K562 (cell line): ENCODE results near the gene DBET. TPM values are rescaled to one million over a fixed set of nuclear protein-coding genes. Genes with fewer than 3 reads are reported as not detected.

Experiments
- ATAC-seq: fragments of 200-7000 bp; cut with Tn5 transposase; 3 replicates; pipeline ENCODE4 v1.9.1; 2020; ENCODE audit warnings: moderate library complexity
- BruUV-seq: library from RNA; stranded (reverse); fragments of 400-500 nt; replicated peaks from 2 replicates; lab custom pipeline; 2021; lab: Mats Ljungman, UMichigan
- CTCF ChIA-PET: fragments of 300-600 bp; formaldehyde crosslinking; extraction: SDS; loops from one replicate; lab custom pipeline; 2021; ENCODE audit warnings: low intra/inter-chr PET ratio; lab: Yijun Ruan, JAX
- POLR2A ChIA-PET: fragments of 300-600, 350-650 bp; sonication (Branson Sonifier 250); formaldehyde crosslinking; extraction: SDS; loops from one replicate; lab custom pipeline; 2021; ENCODE audit warnings: antibody characterized with exemption, inconsistent platforms; lab: Yijun Ruan, JAX
- DNase-seq, 4 experiments: peaks; one replicate each; pipeline versions ENCODE4 v3.0.0 to v3.0.0-alpha.2; 2011 to 2018; ENCODE audit warnings: low spot score in 3 of 4, mixed read lengths in 3 of 4; ENCODE audit errors: extremely low read depth in 1 of 4
- FAIRE-seq: peaks from 2 replicates; lab custom pipeline; 2011; peaks lifted over from hg19 to GRCh38; lab: Jason Lieb, UNC
- H2AFZ ChIP-seq: 2 replicates; pipeline ENCODE4 v1.6.0; 2011; ENCODE audit warnings: low read depth, low read length, control low read depth, inconsistent platforms
- H3K27ac ChIP-seq: fragments of 200-600 bp; 3 replicates; pipeline ENCODE4 v1.8.0; 2011; ENCODE audit warnings: low read depth, mild to moderate bottlenecking, control low read depth, inconsistent platforms, low read length, moderate library complexity, mixed read lengths; ENCODE audit errors: extremely low read depth
- H3K27me3 ChIP-seq, 2 experiments: fragments of 300-600 bp in 1 of 2; 2 replicates in 1 of 2; 3 replicates in 1 of 2; pipeline versions ENCODE4 v1.6.0 to v1.8.0; 2011; ENCODE audit warnings: inconsistent platforms in 2 of 2, low read length in 2 of 2, mild to moderate bottlenecking in 1 of 2, mixed read lengths in 1 of 2, moderate library complexity in 1 of 2; ENCODE audit not compliant: control insufficient read depth in 2 of 2, insufficient read depth in 2 of 2
- H3K36me3 ChIP-seq: fragments of 300-600 bp; 3 replicates; pipeline ENCODE4 v1.8.0; 2011; ENCODE audit warnings: mild to moderate bottlenecking, low read length, inconsistent platforms; ENCODE audit not compliant: control insufficient read depth, insufficient read depth
- H3K4me1 ChIP-seq, 2 experiments: fragments of 200-600 bp in 1 of 2; replicated peaks in 1 of 2; 2 replicates in 1 of 2; 3 replicates in 1 of 2; pipeline versions ENCODE4 v1.5.1 to v1.8.0; 2011; ENCODE audit warnings: inconsistent platforms in 2 of 2, low read length in 2 of 2, mild to moderate bottlenecking in 1 of 2, mixed read lengths in 1 of 2, moderate library complexity in 1 of 2; ENCODE audit not compliant: control insufficient read depth in 2 of 2, insufficient read depth in 2 of 2
- H3K4me2 ChIP-seq: 2 replicates; pipeline ENCODE4 v1.6.1; 2011; ENCODE audit warnings: low read length, control low read depth, inconsistent platforms, mixed read lengths; ENCODE audit not compliant: insufficient read depth
- H3K4me3 ChIP-seq: fragments of 200-600 bp; sonication (generic), shearing (Covaris generic); 2 replicates; pipeline ENCODE4 v1.5.1; 2016; ENCODE audit warnings: control low read depth, inconsistent platforms
- H3K79me2 ChIP-seq: fragments of 200-600 bp; 3 replicates; pipeline ENCODE4 v1.8.0; 2011; ENCODE audit warnings: low read length, inconsistent platforms; ENCODE audit not compliant: control insufficient read depth, insufficient read depth
- H3K9ac ChIP-seq, 2 experiments: 2 replicates each; pipeline versions ENCODE4 v1.6.0 to v1.6.1; 2011; ENCODE audit warnings: low read depth in 2 of 2, low read length in 2 of 2, control low read depth in 1 of 2, inconsistent platforms in 1 of 2, mild to moderate bottlenecking in 1 of 2, mixed read lengths in 1 of 2; ENCODE audit not compliant: insufficient read depth in 1 of 2
- H3K9me1 ChIP-seq: one replicate; pipeline ENCODE4 v1.6.0; 2011; ENCODE audit warnings: inconsistent platforms, mild to moderate bottlenecking, low read length, moderate library complexity; ENCODE audit not compliant: control insufficient read depth, insufficient read depth
- H3K9me3 ChIP-seq: replicated peaks from 2 replicates; pipeline ENCODE4 v1.5.1; 2011; ENCODE audit warnings: low read depth, low read length, inconsistent platforms; ENCODE audit not compliant: control insufficient read depth, insufficient read depth
- H4K20me1 ChIP-seq: replicated peaks from 2 replicates; pipeline ENCODE4 v1.6.1; 2011; ENCODE audit warnings: low read length, inconsistent platforms, mixed read lengths; ENCODE audit not compliant: control insufficient read depth, insufficient read depth
- GTF3C2 ChIP-seq: IDR thresholded peaks from 3 replicates; pipeline ENCODE4 v1.6.1; 2011; ENCODE audit warnings: borderline replicate concordance, mild to moderate bottlenecking, moderate library complexity; ENCODE audit not compliant: insufficient read length; ENCODE audit errors: extremely low read depth
- MCM7 ChIP-seq, 2 experiments: fragments of 450-650 bp; IDR thresholded peaks; 2 replicates each; pipeline ENCODE4 v1.6.1; 2016 to 2018
- NRF1 ChIP-seq, 2 experiments: fragments of 450-650 bp; IDR thresholded peaks in 1 of 2; conservative IDR thresholded peaks in 1 of 2; 2 replicates each; pipeline ENCODE4 v1.6.1; 2014; ENCODE audit warnings: mild to moderate bottlenecking in 2 of 2
- ZBTB2 ChIP-seq: fragments of 450-650 bp; IDR thresholded peaks from 2 replicates; pipeline ENCODE4 v1.6.1; 2016; ENCODE audit warnings: antibody characterized with exemption
- ZBTB40 ChIP-seq, 2 experiments: fragments of 450-650 bp in 1 of 2; sonication (generic) in 1 of 2; formaldehyde crosslinking in 1 of 2; IDR thresholded peaks; 2 replicates each; pipeline versions ENCODE4 v1.7.1 to v1.9.0; 2016 to 2022; ENCODE audit warnings: inconsistent platforms in 1 of 2, mild to moderate bottlenecking in 1 of 2, missing genetic modification reagents in 1 of 2
- WGBS: fragments of 100-300 bp; shearing (Covaris generic); methylation state at CpG from one replicate; pipeline ENCODE4 v1.1.6; 2016; ENCODE audit warnings: low coverage, mixed read lengths; ENCODE audit not compliant: insufficient coverage; ENCODE audit errors: missing lambda C conversion rate; 5-methylcytosine and 5-hydroxymethylcytosine counted together
- in situ Hi-C: fragments of 300-500 bp; cut with MboI; formaldehyde crosslinking; loops from 4 replicates; pipeline ENCODE4 v1.15.0; 2018; ENCODE audit warnings: inconsistent platforms, mixed read lengths
- intact Hi-C: fragments of 100-400 bp; cut with micrococcal nuclease; formaldehyde crosslinking; loops from 2 replicates; pipeline ENCODE4 v1.14.2; 2022
- polyA plus RNA-seq, 8 experiments: library from polyadenylated mRNA; depleted of rRNA in 4 of 8; stranded (reverse) in 5 of 8; unstranded in 3 of 8; fragments of >200 nt; fragmentation: Nextera tagmentation in 2 of 8; fragmentation: Illumina TruSeq in 1 of 8; extraction: Ambion mirVana in 2 of 8; extraction: Trizol in 1 of 8; gene quantifications; 2 replicates each; pipeline versions ENCODE4 v1.2.1 to v1.2.3, GENCODE V29; 2011 to 2014; ENCODE audit warnings: inconsistent platforms in 1 of 8, missing spikeins in 1 of 8
- total RNA-seq, 7 experiments: library from RNA; depleted of rRNA in 6 of 7; stranded (reverse); fragments of >200 nt in 6 of 7; fragmentation: Illumina TruSeq in 2 of 7; extraction: Trizol in 2 of 7; gene quantifications; 2 replicates each; pipeline versions ENCODE4 v1.2.1 to v1.2.3, GENCODE V29; 2011 to 2021; ENCODE audit warnings: low replicate concordance in 1 of 7

DBET gene
- total and polyA plus RNA-seq, 9 of the 15 experiments (the other 6 are each of a cell fraction or from before 2014, with no cell fraction given): not detected

- FAIRE-seq: no peak
- ChIA-PET CTCF (no interaction called here), POLR2A (no interaction called here)
- Histone ChIP-seq H2AFZ (no peak overlapping the region), H3K27me3 (peaks cover 0 to 22% of the 10 kb centered on the region in 2 experiments; a peak in 3 of 5 replicates), H3K4me1 (peaks cover 0 to 16% of the 10 kb centered on the region in 2 experiments; a peak in 2 of 5 replicates), H3K4me3 (no peak overlapping the region), H3K9ac (no peak overlapping the region; a peak in 1 of 4 replicates), H3K79me2 (no peaks in the 10 kb centered on the region), H3K4me2 (no peak overlapping the region), H3K9me1 (no peaks in the 10 kb centered on the region), H3K36me3 (no peaks in the 10 kb centered on the region), H4K20me1 (no peaks in the 10 kb centered on the region), H3K9me3 (no peaks in the 10 kb centered on the region), H3K27ac (no peak overlapping the region)
- in situ Hi-C loops (no loop called here), intact Hi-C loops (no loop called here)
- BruUV-seq: no TSS peak
- peak; percentile 34 to 56 (median 50) for DNase-seq
- 6% methylated on average over 35 of the region's 55 CpGs for WGBS
- ATAC-seq: peak; percentile 46
- TF ChIP-seq MCM7 (IDR thresholded peaks at IDR 0.05) (no peak), NRF1 (conservative IDR thresholded peaks at IDR 0.05 in 1 of 2, IDR thresholded peaks at IDR 0.05 in 1 of 2) (peak; percentile 89 to 90), GTF3C2 (no peak), ZBTB40 (IDR thresholded peaks at IDR 0.05) (no peak), ZBTB40 (CRISPR knock-in tag; IDR thresholded peaks at IDR 0.05) (no peak), ZBTB2 (peak; percentile 74; the same call in 1 of the 2 replicates)
These were observed 43.2 kb upstream of the DBET start for GRCh38 chr4:190020790-190021717.
